Left lung (tissue), 10 donors: Measurements from ENCODE around the gene DELE1. TPM values are rescaled to one million over a fixed set of nuclear protein-coding genes. Genes with fewer than 3 reads are reported as not detected.
A peak's percentile ranks its signal among the peaks of the same experiment; 100 is the strongest.

Experiments used
- ATAC-seq: fragments of 200-7000 bp; cut with Tn5 transposase; one replicate; pipeline ENCODE4 v1.9.1; 2020; ENCODE audit warnings: moderate library complexity
- DNase-seq, 4 donors: peaks; one replicate each; pipeline ENCODE4 v3.0.0-alpha.2; 2013 to 2020
- H3K27ac ChIP-seq, 2 donors: fragments of 200-600 bp; sonication (generic) in 1 of 2; one replicate each; pipeline versions ENCODE4 v1.5.0 to v1.8.0; 2020 to 2021
- H3K27me3 ChIP-seq, 2 donors: fragments of 200-600 bp; sonication (generic) in 1 of 2; one replicate each; pipeline versions ENCODE4 v1.5.0 to v1.8.0; 2020 to 2021
- H3K36me3 ChIP-seq, 2 donors: fragments of 200-600 bp; sonication (generic) in 1 of 2; one replicate each; pipeline versions ENCODE4 v1.5.0 to v1.8.0; 2020 to 2021
- H3K4me1 ChIP-seq, 2 donors: fragments of 200-600 bp; one replicate each; pipeline ENCODE4 v1.8.0; 2021
- H3K4me3 ChIP-seq, 2 donors: fragments of 200-600 bp; sonication (generic) in 1 of 2; one replicate each; pipeline versions ENCODE4 v1.5.0 to v1.8.0; 2020 to 2021; ENCODE audit warnings: mild to moderate bottlenecking in 1 of 2
- H3K9me3 ChIP-seq, 2 donors: fragments of 200-600 bp; sonication (generic) in 1 of 2; one replicate each; pipeline versions ENCODE4 v1.5.0 to v1.8.0; 2020 to 2021
- CTCF ChIP-seq, 2 donors: fragments of 200-600 bp; sonication (generic) in 1 of 2; IDR thresholded peaks; one replicate each; pipeline versions ENCODE4 v1.5.0 to v1.8.0; 2021; ENCODE audit warnings: antibody characterized with exemption in 2 of 2
- intact Hi-C, 2 donors: fragments of 100-400 bp; cut with DNase I; formaldehyde crosslinking; loops; one replicate each; pipeline versions ENCODE4 v1.11.2 to v1.14.2; 2022
- polyA plus RNA-seq, 6 donors: library from polyadenylated mRNA; unstranded; fragments of 120-200 nt; gene quantifications; one replicate each; pipeline ENCODE4 v1.2.1, GENCODE V29; 2013; ENCODE audit not compliant: insufficient read length in 6 of 6
- total RNA-seq, 2 donors: library from RNA; stranded (reverse); fragmentation: NEBNext Ultra II Directional; extraction: Animal tissue kit (Norgen Biotek cat#: 25700); gene quantifications; one replicate each; pipeline ENCODE4 v1.2.1, GENCODE V29; 2021
- donor health status: DM: no; HTN: yes; CAD: no.
- donor health status: DM: no; HTN: no; CAD: no.

The DELE1 gene
- total and polyA plus RNA-seq, 8 donors: 74.1 to 168 (median 148) TPM

- Histone ChIP-seq H3K27me3 (no peaks in the 10 kb centered on the region), H3K27ac (peak overlapping the region; percentile 49 to 68), H3K9me3 (no peaks in the 10 kb centered on the region), H3K4me1 (peaks cover 4 to 44% of the 10 kb centered on the region in 2 donors), H3K4me3 (no peak overlapping the region), H3K36me3 (peaks cover 0 to 44% of the 10 kb centered on the region in 2 donors)
- peak; percentile 36 for ATAC-seq
- intact Hi-C loops: no loop called here
- no peak for DNase-seq
- no peak for TF ChIP-seq CTCF (IDR thresholded peaks at IDR 0.05)
Observed at GRCh38 chr5:141941307-141941706, 17.6 kb downstream of the DELE1 start.

- H3K9me3 ChIP-seq: no peaks in the 10 kb centered on the region
- ATAC-seq: no peak
- no peak overlapping the region for H3K4me3 ChIP-seq
- H3K27me3 ChIP-seq: no peaks in the 10 kb centered on the region
- peak overlapping the region in 1 of 2 donors; percentile 50 for H3K27ac ChIP-seq
- peaks cover 4 to 49% of the 10 kb centered on the region in 2 donors for H3K4me1 ChIP-seq
- intact Hi-C loops: no loop called here
- DNase-seq: no peak
- H3K36me3 ChIP-seq: peaks cover 0 to 39% of the 10 kb centered on the region in 2 donors
- no peak for TF ChIP-seq CTCF (IDR thresholded peaks at IDR 0.05)
Observed at GRCh38 chr5:141941779-141942178, 18.1 kb downstream of the DELE1 start.

GRCh38 chr5:141942185-141942857 is 18.6 kb downstream of the DELE1 start:
- DNase-seq (no peak), ATAC-seq (no peak)
- peaks cover 0 to 34% of the 10 kb centered on the region in 2 donors for H3K36me3 ChIP-seq
- TF ChIP-seq CTCF (IDR thresholded peaks at IDR 0.05): no peak
- no peak overlapping the region for H3K4me3 ChIP-seq
- H3K9me3 ChIP-seq: no peaks in the 10 kb centered on the region
- intact Hi-C loops: no loop called here
- H3K27ac ChIP-seq: peak overlapping the region in 1 of 2 donors; percentile 50
- H3K4me1 ChIP-seq: peaks cover 4 to 55% of the 10 kb centered on the region in 2 donors
- H3K27me3 ChIP-seq: no peaks in the 10 kb centered on the region

- Histone ChIP-seq H3K36me3 (peaks cover 0 to 16% of the 10 kb centered on the region in 2 donors), H3K4me1 (peaks cover 4 to 60% of the 10 kb centered on the region in 2 donors), H3K4me3 (no peak overlapping the region), H3K9me3 (no peaks in the 10 kb centered on the region), H3K27ac (no peak overlapping the region), H3K27me3 (no peaks in the 10 kb centered on the region)
- TF ChIP-seq CTCF (IDR thresholded peaks at IDR 0.05): no peak
- ATAC-seq (no peak), DNase-seq (no peak)
- intact Hi-C loops: no loop called here
Observed at GRCh38 chr5:141944076-141944475, 20.4 kb downstream of the DELE1 start.

- Histone ChIP-seq H3K27me3 (no peaks in the 10 kb centered on the region), H3K4me1 (peaks cover 4 to 61% of the 10 kb centered on the region in 2 donors), H3K9me3 (no peaks in the 10 kb centered on the region), H3K4me3 (no peak overlapping the region), H3K27ac (peak overlapping the region in 1 of 2 donors; percentile 60), H3K36me3 (peaks cover 0 to 1% of the 10 kb centered on the region in 2 donors)
- peak; percentile 48 for ATAC-seq
- intact Hi-C loops: no loop called here
- TF ChIP-seq CTCF (IDR thresholded peaks at IDR 0.05): no peak
- DNase-seq: no peak
Observed at GRCh38 chr5:141945511-141946051, 21.9 kb downstream of the DELE1 start.
